HCT116 (cell line): ENCODE data around the gene TACO1. TPM values are rescaled to one million over a fixed set of nuclear protein-coding genes. Genes with fewer than 3 reads are reported as not detected.

ENCODE experiments used
- ATAC-seq: fragments of 200-7000 bp; cut with Tn5 transposase; 2 replicates; pipeline ENCODE4 v1.9.1; 2020; ENCODE audit warnings: mild to moderate bottlenecking, moderate library complexity
- BruUV-seq: library from RNA; stranded (reverse); fragments of 400-500 nt; replicated peaks from 2 replicates; lab custom pipeline; 2021; lab: Mats Ljungman, UMichigan
- CTCF ChIA-PET: fragments of 300-600 bp; sonication (Branson Sonifier 250); formaldehyde crosslinking; loops from one replicate; lab custom pipeline; 2021; ENCODE audit warnings: antibody characterized with exemption; lab: Charles Lee
- POLR2A ChIA-PET: fragments of 300-600, 350-600 bp; sonication (Branson Sonifier 250); formaldehyde crosslinking; loops from one replicate; lab custom pipeline; 2021; ENCODE audit warnings: antibody characterized with exemption; lab: Charles Lee
- RAD21 ChIA-PET, 2 experiments: fragments of 300-600 bp; sonication (Branson Sonifier 250); formaldehyde crosslinking; loops; one replicate each; lab custom pipeline; 2023; ENCODE audit warnings: low total read pairs in 2 of 2; ENCODE audit not compliant: uncharacterized antibody in 2 of 2, unreplicated experiment in 2 of 2, low non-redundant PET in 1 of 2; lab: Charles Lee
- DNase-seq: peaks from one replicate; pipeline ENCODE4 v3.0.0-alpha.2; 2010; ENCODE audit warnings: low read depth, low spot score
- H2AFZ ChIP-seq: fragments of 200-600 bp; shearing (Covaris generic), sonication (generic); 2 replicates; pipeline ENCODE4 v1.6.1; 2017; ENCODE audit warnings: low read depth, mixed run types, mixed read lengths, antibody characterized with exemption, low read length; ENCODE audit not compliant: poor library complexity, severe bottlenecking
- H3K27ac ChIP-seq: 2 replicates; pipeline ENCODE4 v1.5.1; 2012; ENCODE audit warnings: low read depth, low read length
- H3K27me3 ChIP-seq: fragments of 200-600 bp; sonication (generic); 2 replicates; pipeline ENCODE4 v1.6.1; 2016; ENCODE audit warnings: mixed run types, low read length, mixed read lengths; ENCODE audit not compliant: insufficient read depth
- H3K36me3 ChIP-seq, 2 experiments: fragments of 200-500 bp in 1 of 2; fragments of 200-600 bp in 1 of 2; sonication (Bioruptor generic) in 1 of 2; sonication (generic) in 1 of 2; 2 replicates each; pipeline versions ENCODE4 v1.5.1 to v1.6.1; 2014 to 2016; ENCODE audit warnings: low read length in 2 of 2, inconsistent platforms in 1 of 2, mixed read lengths in 1 of 2, mixed run types in 1 of 2; ENCODE audit not compliant: insufficient read depth in 2 of 2, control insufficient read depth in 1 of 2
- H3K4me1 ChIP-seq, 2 experiments: fragments of 200-600 bp in 1 of 2; sonication (generic) in 1 of 2; 2 replicates each; pipeline versions ENCODE4 v1.5.1 to v1.6.1; 2012 to 2017; ENCODE audit warnings: low read length in 2 of 2, inconsistent platforms in 1 of 2, mild to moderate bottlenecking in 1 of 2, mixed read lengths in 1 of 2, mixed run types in 1 of 2, moderate library complexity in 1 of 2; ENCODE audit not compliant: insufficient read depth in 2 of 2, control insufficient read depth in 1 of 2
- H3K4me2 ChIP-seq: fragments of 200-600 bp; sonication (generic); 2 replicates; pipeline ENCODE4 v1.6.1; 2017; ENCODE audit warnings: mixed run types, low read length, mixed read lengths
- H3K4me3 ChIP-seq, 2 experiments: fragments of 200-600 bp in 1 of 2; sonication (generic) in 1 of 2; replicated peaks in 1 of 2; 2 replicates each; pipeline ENCODE4 v1.5.1; 2011 to 2016; ENCODE audit warnings: low read length in 2 of 2, control low read depth in 1 of 2, low read depth in 1 of 2, mild to moderate bottlenecking in 1 of 2, mixed read lengths in 1 of 2, mixed run types in 1 of 2
- H3K79me2 ChIP-seq: fragments of 200-600 bp; sonication (generic); 2 replicates; pipeline ENCODE4 v1.6.1; 2017; ENCODE audit warnings: mild to moderate bottlenecking, mixed run types, low read length, moderate library complexity, mixed read lengths; ENCODE audit not compliant: insufficient read depth
- H3K9ac ChIP-seq: fragments of 200-600 bp; sonication (generic); 2 replicates; pipeline ENCODE4 v1.6.1; 2016; ENCODE audit warnings: low read length, mixed read lengths
- H3K9me2 ChIP-seq: fragments of 200-600 bp; sonication (generic), shearing (Covaris generic); 2 replicates; pipeline ENCODE4 v1.6.1; 2017; ENCODE audit warnings: mixed run types, mild to moderate bottlenecking, moderate library complexity; ENCODE audit not compliant: insufficient read depth
- H3K9me3 ChIP-seq, 2 experiments: fragments of 200-500 bp in 1 of 2; fragments of 200-600 bp in 1 of 2; sonication (Bioruptor generic) in 1 of 2; sonication (generic) in 1 of 2; 2 replicates each; pipeline ENCODE4 v1.6.1; 2014 to 2017; ENCODE audit warnings: low read length in 2 of 2, mixed read lengths in 2 of 2, inconsistent platforms in 1 of 2, low read depth in 1 of 2, mild to moderate bottlenecking in 1 of 2, mixed run types in 1 of 2, moderate library complexity in 1 of 2; ENCODE audit not compliant: control insufficient read depth in 1 of 2, insufficient read depth in 1 of 2
- H4K20me1 ChIP-seq: fragments of 200-600 bp; sonication (generic), shearing (Covaris generic); 2 replicates; pipeline ENCODE4 v1.6.1; 2017; ENCODE audit warnings: mixed run types, mild to moderate bottlenecking, moderate library complexity; ENCODE audit not compliant: insufficient read depth
- CTCF ChIP-seq, 3 experiments: fragments of 200-600 bp in 1 of 3; sonication (generic) in 1 of 3; IDR thresholded peaks in 2 of 3; conservative IDR thresholded peaks in 1 of 3; 2 replicates each; pipeline ENCODE4 v1.5.1; 2012 to 2017; ENCODE audit warnings: low read depth in 2 of 3, low read length in 2 of 3, antibody characterized with exemption in 1 of 3, borderline replicate concordance in 1 of 3, control low read depth in 1 of 3, mild to moderate bottlenecking in 1 of 3, mixed read lengths in 1 of 3, mixed run types in 1 of 3, moderate library complexity in 1 of 3; ENCODE audit not compliant: insufficient read depth in 1 of 3
- FOSL1 ChIP-seq: IDR thresholded peaks from 2 replicates; pipeline ENCODE4 v1.6.1; 2012; ENCODE audit warnings: low read depth
- RAD21 ChIP-seq: IDR thresholded peaks from 2 replicates; pipeline ENCODE4 v1.6.1; 2012; ENCODE audit warnings: low read depth, mild to moderate bottlenecking
- YY1 ChIP-seq: IDR thresholded peaks from 2 replicates; pipeline ENCODE4 v1.6.1; 2011; ENCODE audit warnings: low read length, low read depth, moderate library complexity, mild to moderate bottlenecking; ENCODE audit not compliant: insufficient replicate concordance; ENCODE audit errors: extremely low read depth
- intact Hi-C: fragments of 100-400 bp; cut with micrococcal nuclease; formaldehyde crosslinking; loops from 2 replicates; pipeline ENCODE4 v1.10.0; 2022
- total RNA-seq: library from RNA; stranded (reverse); gene quantifications from one replicate; pipeline ENCODE4 v1.2.1, GENCODE V29; 2021; ENCODE audit not compliant: unreplicated experiment

The TACO1 gene
- total RNA-seq, 1 experiment from 2014 or later, result 39.6 TPM

GRCh38 chr17:63573634-63574033 is 27.1 kb upstream of the TACO1 start:
- ChIA-PET POLR2A (no interaction called here), CTCF (interaction anchor here (0.7 to 1.5 kb wide), 3 partner anchors 8 to 148 kb away, joined by 3 to 5 read pairs (median 3); no protein-coding TSS in a partner anchor)
- no peak for DNase-seq

More at GRCh38 chr17:63573634-63574033, 27.1 kb upstream of the TACO1 start:
- intact Hi-C loops, result loop anchor here (1.0 kb wide), 1 partner anchor 148 kb away; no protein-coding TSS in a partner anchor
- RAD21 ChIA-PET, result no interaction called here
- 0 out of 4 replicates have a peak, but pooled peaks cover 0 to 4% of the 10 kb centered on the region in 2 experiments for H3K4me1 ChIP-seq
- H2AFZ ChIP-seq, result no peak overlapping the region
- H3K9ac ChIP-seq, result no peak overlapping the region
- H3K9me3 ChIP-seq, result no peaks in the 10 kb centered on the region
- H4K20me1 ChIP-seq, result peaks cover 8% of the 10 kb centered on the region; the same call in 1 of the 2 replicates
- BruUV-seq, result no TSS peak
- no peak for TF ChIP-seq YY1
- TF ChIP-seq FOSL1, result no peak
- peak; percentile 19 to 58 (median 55); a peak in 4 of 6 replicates for TF ChIP-seq CTCF (IDR thresholded peaks at IDR 0.05 in 2 of 3, conservative IDR thresholded peaks at IDR 0.05 in 1 of 3; ENCODE audit: borderline replicate concordance in 1 of 3, insufficient read depth in 1 of 3, low read depth in 2 of 3, low read length in 2 of 3)
- TF ChIP-seq RAD21, result peak; percentile 37; the same call in 1 of the 2 replicates
- no peak overlapping the region for H3K4me3 ChIP-seq
- no peaks in the 10 kb centered on the region for H3K27me3 ChIP-seq
- H3K4me2 ChIP-seq, result no peak overlapping the region
- peak; percentile 93 for ATAC-seq
- H3K27ac ChIP-seq, result no peak overlapping the region
- H3K36me3 ChIP-seq, result no peaks in the 10 kb centered on the region
- H3K9me2 ChIP-seq, result no peaks in the 10 kb centered on the region
- H3K79me2 ChIP-seq, result peaks cover 71% of the 10 kb centered on the region
